Gastrocnemius medialis (tissue), 4 donors: Measurements from ENCODE around the gene APBB2.

Experiments used
- POLR2A ChIP-seq, 2 donors: fragments of 450-650 bp; IDR thresholded peaks; one replicate each; pipeline ENCODE4 v1.6.1; 2017; ENCODE audit warnings: antibody characterized with exemption in 2 of 2, mild to moderate bottlenecking in 2 of 2, moderate library complexity in 2 of 2
- TF ChIP-seq, protein P1 (sequence below), 5 experiments: fragments of 450-650 bp in 3 of 5; fragments of 200-600 bp in 2 of 5; sonication (generic) in 2 of 5; IDR thresholded peaks in 4 of 5; conservative IDR thresholded peaks in 1 of 5; 1 replicate in 4 of 5; 2 replicates in 1 of 5; pipeline ENCODE4 v1.5.1; 2016 to 2019; ENCODE audit warnings: antibody characterized with exemption in 5 of 5, mild to moderate bottlenecking in 3 of 5, moderate library complexity in 3 of 5

- TF ChIP-seq, protein P1, sequence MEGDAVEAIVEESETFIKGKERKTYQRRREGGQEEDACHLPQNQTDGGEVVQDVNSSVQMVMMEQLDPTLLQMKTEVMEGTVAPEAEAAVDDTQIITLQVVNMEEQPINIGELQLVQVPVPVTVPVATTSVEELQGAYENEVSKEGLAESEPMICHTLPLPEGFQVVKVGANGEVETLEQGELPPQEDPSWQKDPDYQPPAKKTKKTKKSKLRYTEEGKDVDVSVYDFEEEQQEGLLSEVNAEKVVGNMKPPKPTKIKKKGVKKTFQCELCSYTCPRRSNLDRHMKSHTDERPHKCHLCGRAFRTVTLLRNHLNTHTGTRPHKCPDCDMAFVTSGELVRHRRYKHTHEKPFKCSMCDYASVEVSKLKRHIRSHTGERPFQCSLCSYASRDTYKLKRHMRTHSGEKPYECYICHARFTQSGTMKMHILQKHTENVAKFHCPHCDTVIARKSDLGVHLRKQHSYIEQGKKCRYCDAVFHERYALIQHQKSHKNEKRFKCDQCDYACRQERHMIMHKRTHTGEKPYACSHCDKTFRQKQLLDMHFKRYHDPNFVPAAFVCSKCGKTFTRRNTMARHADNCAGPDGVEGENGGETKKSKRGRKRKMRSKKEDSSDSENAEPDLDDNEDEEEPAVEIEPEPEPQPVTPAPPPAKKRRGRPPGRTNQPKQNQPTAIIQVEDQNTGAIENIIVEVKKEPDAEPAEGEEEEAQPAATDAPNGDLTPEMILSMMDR (IDR thresholded peaks at IDR 0.05 in 4 of 5, conservative IDR thresholded peaks at IDR 0.05 in 1 of 5) = no peak
- no peak for TF ChIP-seq POLR2A (IDR thresholded peaks at IDR 0.05)
These were observed 59.0 kb downstream of the APBB2 start for GRCh38 chr4:41155194-41155830.
